Liver (tissue), 9 donors: ENCODE measurements around the gene CNTD1. TPM values are rescaled to one million over a fixed set of nuclear protein-coding genes. Genes with fewer than 3 reads are reported as not detected.
"Not testable (repeated sequence)": the region's sequence is repeated elsewhere in the genome, so short reads cannot be mapped to it uniquely, and the experiment has no call there.

Experiments
- DNase-seq: peaks from one replicate; pipeline ENCODE4 v3.0.0-alpha.2; 2017; ENCODE audit warnings: low spot score
- H3K27ac ChIP-seq, 2 donors: one replicate each; pipeline ENCODE4 v1.7.0; 2013; ENCODE audit warnings: inconsistent platforms in 2 of 2, low read length in 2 of 2, control low read depth in 1 of 2, low read depth in 1 of 2, mild to moderate bottlenecking in 1 of 2
- H3K27me3 ChIP-seq, 4 donors: one replicate each; pipeline versions ENCODE4 v1.6.1 to v1.7.0; 2013; ENCODE audit warnings: low read length in 3 of 4, inconsistent platforms in 1 of 4, mild to moderate bottlenecking in 1 of 4, moderate library complexity in 1 of 4; ENCODE audit not compliant: control insufficient read depth in 4 of 4, insufficient read depth in 4 of 4
- H3K36me3 ChIP-seq, 4 donors: one replicate each; pipeline versions ENCODE4 v1.6.1 to v1.7.0; 2013; ENCODE audit warnings: low read length in 3 of 4, mild to moderate bottlenecking in 3 of 4, low read depth in 1 of 4, moderate library complexity in 1 of 4; ENCODE audit not compliant: control insufficient read depth in 4 of 4, insufficient read depth in 3 of 4
- H3K4me1 ChIP-seq, 4 donors: one replicate each; pipeline versions ENCODE4 v1.6.1 to v1.7.0; 2013; ENCODE audit warnings: low read length in 3 of 4, mild to moderate bottlenecking in 3 of 4, moderate library complexity in 1 of 4; ENCODE audit not compliant: control insufficient read depth in 4 of 4, insufficient read depth in 4 of 4
- H3K4me3 ChIP-seq, 3 donors: one replicate each; pipeline versions ENCODE4 v1.6.1 to v1.7.0; 2013; ENCODE audit warnings: low read length in 3 of 3, control low read depth in 1 of 3, low read depth in 1 of 3, mild to moderate bottlenecking in 1 of 3
- H3K9ac ChIP-seq, 2 donors: one replicate each; pipeline ENCODE4 v1.7.0; 2013; ENCODE audit warnings: low read length in 2 of 2, mild to moderate bottlenecking in 2 of 2, moderate library complexity in 2 of 2, control low read depth in 1 of 2, low read depth in 1 of 2
- H3K9me3 ChIP-seq, 4 donors: one replicate each; pipeline versions ENCODE4 v1.6.1 to v1.7.0; 2013; ENCODE audit warnings: low read length in 3 of 4; ENCODE audit not compliant: control insufficient read depth in 4 of 4
- EGR1 ChIP-seq, 2 donors: IDR thresholded peaks; 2 replicates each; pipeline ENCODE4 v1.6.1; 2016 to 2018; ENCODE audit warnings: antibody characterized with exemption in 2 of 2, low read depth in 2 of 2
- FOXA1 ChIP-seq: IDR thresholded peaks from 2 replicates; pipeline ENCODE4 v1.6.1; 2016; ENCODE audit warnings: antibody characterized with exemption
- FOXA2 ChIP-seq: IDR thresholded peaks from 2 replicates; pipeline ENCODE4 v1.6.1; 2016; ENCODE audit warnings: antibody characterized with exemption
- HNF4A ChIP-seq, 2 donors: conservative IDR thresholded peaks; 2 replicates each; pipeline ENCODE4 v1.6.1; 2016; ENCODE audit warnings: antibody characterized with exemption in 2 of 2, mild to moderate bottlenecking in 2 of 2
- HNF4G ChIP-seq: IDR thresholded peaks from 2 replicates; pipeline ENCODE4 v1.6.1; 2016; ENCODE audit warnings: antibody characterized with exemption
- NR2F2 ChIP-seq: IDR thresholded peaks from 2 replicates; pipeline ENCODE4 v1.6.1; 2016; ENCODE audit warnings: antibody characterized with exemption
- RAD21 ChIP-seq, 2 donors: IDR thresholded peaks; 2 replicates each; pipeline ENCODE4 v1.6.1; 2016; ENCODE audit warnings: antibody characterized with exemption in 2 of 2, mild to moderate bottlenecking in 2 of 2
- RXRA ChIP-seq, 2 donors: IDR thresholded peaks; 2 replicates each; pipeline ENCODE4 v1.6.1; 2017 to 2018; ENCODE audit warnings: antibody characterized with exemption in 2 of 2, mild to moderate bottlenecking in 1 of 2
- SP1 ChIP-seq: IDR thresholded peaks from 2 replicates; pipeline ENCODE4 v1.6.1; 2018; ENCODE audit warnings: antibody characterized with exemption, mild to moderate bottlenecking
- YY1 ChIP-seq: IDR thresholded peaks from 2 replicates; pipeline ENCODE4 v1.6.1; 2016; ENCODE audit warnings: antibody characterized with exemption, mild to moderate bottlenecking
- WGBS: extraction: QIAGEN DNeasy Blood & Tissue Kit; methylation state at CpG from one replicate; pipeline ENCODE4 v1.1.7; 2013; 5-methylcytosine and 5-hydroxymethylcytosine counted together
- polyA plus RNA-seq, 2 donors: library from polyadenylated mRNA; stranded (reverse) in 1 of 2; unstranded in 1 of 2; fragments of 200-250 nt in 1 of 2; fragments of >200 nt in 1 of 2; fragmentation: Nextera tagmentation in 1 of 2; extraction: Ambion mirVana in 1 of 2; gene quantifications; one replicate each; pipeline versions ENCODE4 v1.2.1 to v1.2.3, GENCODE V29; 2013 to 2015
- total RNA-seq, 2 donors: library from RNA; depleted of rRNA; stranded (reverse); fragments of >200 nt; gene quantifications; one replicate each; pipeline ENCODE4 v1.2.3, GENCODE V29; 2014
- TF ChIP-seq, protein P1 (sequence below): IDR thresholded peaks from 2 replicates; pipeline ENCODE4 v1.6.1; 2016; ENCODE audit warnings: antibody characterized with exemption, mild to moderate bottlenecking
- donor health status: healthy.
- donor health status: healthy.
- donor health status: healthy.
- donor health status: healthy.
- donor health status: healthy.

CNTD1 gene
- total and polyA plus RNA-seq, 4 donors, result 0.28 to 0.93 (median 0.89) TPM; not detected in 1

DNA sequence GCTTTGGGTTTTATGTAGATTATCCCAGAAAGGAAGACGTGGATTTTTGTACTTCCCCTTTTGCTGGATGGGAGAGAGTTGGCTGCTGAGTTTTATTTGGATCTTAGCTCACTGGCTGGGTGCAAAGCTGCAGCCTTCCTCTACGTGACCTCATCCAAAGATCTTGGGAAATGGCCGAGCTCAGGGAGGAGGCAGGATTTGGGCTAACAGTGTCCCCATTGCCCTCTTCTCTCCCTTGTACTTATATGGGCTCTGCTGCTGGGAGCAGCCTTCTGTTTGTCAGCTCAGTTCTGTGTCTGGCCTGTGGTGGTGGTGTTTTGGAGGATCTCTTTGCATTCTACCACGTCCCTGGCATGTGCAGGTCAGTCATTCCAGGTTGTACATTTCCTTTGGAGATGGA is 54.3 kb downstream of the CNTD1 start (continued):
- TF ChIP-seq FOXA1 (no peak), HNF4G (no peak), SP1 (no peak)

- Histone ChIP-seq H3K27ac (no peak overlapping the region), H3K9ac (no peak overlapping the region), H3K36me3 (no peaks in the 10 kb centered on the region)
These were observed 54.9 kb downstream of the CNTD1 start for GRCh38 chr17:42853597-42853967.

GRCh38 chr17:42853968-42854790 is 55.5 kb downstream of the CNTD1 start:
- WGBS, result 84% methylated on average over 15 of the region's 15 CpGs
- H3K4me3 ChIP-seq, result no peak overlapping the region
- no peaks in the 10 kb centered on the region for H3K9me3 ChIP-seq
- H3K27ac ChIP-seq, result no peak overlapping the region
- DNase-seq, result no peak
- no peak for TF ChIP-seq FOXA1
- no peak for TF ChIP-seq RXRA (IDR thresholded peaks at IDR 0.05)
- peak; percentile 36 for TF ChIP-seq NR2F2
- no peak for TF ChIP-seq FOXA2
- H3K27me3 ChIP-seq, result no peaks in the 10 kb centered on the region
- no peak overlapping the region for H3K9ac ChIP-seq
- H3K4me1 ChIP-seq, result peaks cover 0 to 25% (median 21%) of the 10 kb centered on the region in 4 donors
- H3K36me3 ChIP-seq, result no peaks in the 10 kb centered on the region

More at GRCh38 chr17:42853597-42853967, 54.9 kb downstream of the CNTD1 start:
- Histone ChIP-seq H3K27me3 (no peaks in the 10 kb centered on the region), H3K4me1 (peaks cover 0 to 28% (median 25%) of the 10 kb centered on the region in 4 donors), H3K9me3 (no peaks in the 10 kb centered on the region), H3K4me3 (peak overlapping the region in 1 of 3 donors; percentile 1)
- TF ChIP-seq YY1, result no peak
- TF ChIP-seq, protein P1, sequence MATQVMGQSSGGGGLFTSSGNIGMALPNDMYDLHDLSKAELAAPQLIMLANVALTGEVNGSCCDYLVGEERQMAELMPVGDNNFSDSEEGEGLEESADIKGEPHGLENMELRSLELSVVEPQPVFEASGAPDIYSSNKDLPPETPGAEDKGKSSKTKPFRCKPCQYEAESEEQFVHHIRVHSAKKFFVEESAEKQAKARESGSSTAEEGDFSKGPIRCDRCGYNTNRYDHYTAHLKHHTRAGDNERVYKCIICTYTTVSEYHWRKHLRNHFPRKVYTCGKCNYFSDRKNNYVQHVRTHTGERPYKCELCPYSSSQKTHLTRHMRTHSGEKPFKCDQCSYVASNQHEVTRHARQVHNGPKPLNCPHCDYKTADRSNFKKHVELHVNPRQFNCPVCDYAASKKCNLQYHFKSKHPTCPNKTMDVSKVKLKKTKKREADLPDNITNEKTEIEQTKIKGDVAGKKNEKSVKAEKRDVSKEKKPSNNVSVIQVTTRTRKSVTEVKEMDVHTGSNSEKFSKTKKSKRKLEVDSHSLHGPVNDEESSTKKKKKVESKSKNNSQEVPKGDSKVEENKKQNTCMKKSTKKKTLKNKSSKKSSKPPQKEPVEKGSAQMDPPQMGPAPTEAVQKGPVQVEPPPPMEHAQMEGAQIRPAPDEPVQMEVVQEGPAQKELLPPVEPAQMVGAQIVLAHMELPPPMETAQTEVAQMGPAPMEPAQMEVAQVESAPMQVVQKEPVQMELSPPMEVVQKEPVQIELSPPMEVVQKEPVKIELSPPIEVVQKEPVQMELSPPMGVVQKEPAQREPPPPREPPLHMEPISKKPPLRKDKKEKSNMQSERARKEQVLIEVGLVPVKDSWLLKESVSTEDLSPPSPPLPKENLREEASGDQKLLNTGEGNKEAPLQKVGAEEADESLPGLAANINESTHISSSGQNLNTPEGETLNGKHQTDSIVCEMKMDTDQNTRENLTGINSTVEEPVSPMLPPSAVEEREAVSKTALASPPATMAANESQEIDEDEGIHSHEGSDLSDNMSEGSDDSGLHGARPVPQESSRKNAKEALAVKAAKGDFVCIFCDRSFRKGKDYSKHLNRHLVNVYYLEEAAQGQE, result no peak
- DNase-seq, result no peak
- 76% methylated on average over 5 of the region's 5 CpGs for WGBS

DNA sequence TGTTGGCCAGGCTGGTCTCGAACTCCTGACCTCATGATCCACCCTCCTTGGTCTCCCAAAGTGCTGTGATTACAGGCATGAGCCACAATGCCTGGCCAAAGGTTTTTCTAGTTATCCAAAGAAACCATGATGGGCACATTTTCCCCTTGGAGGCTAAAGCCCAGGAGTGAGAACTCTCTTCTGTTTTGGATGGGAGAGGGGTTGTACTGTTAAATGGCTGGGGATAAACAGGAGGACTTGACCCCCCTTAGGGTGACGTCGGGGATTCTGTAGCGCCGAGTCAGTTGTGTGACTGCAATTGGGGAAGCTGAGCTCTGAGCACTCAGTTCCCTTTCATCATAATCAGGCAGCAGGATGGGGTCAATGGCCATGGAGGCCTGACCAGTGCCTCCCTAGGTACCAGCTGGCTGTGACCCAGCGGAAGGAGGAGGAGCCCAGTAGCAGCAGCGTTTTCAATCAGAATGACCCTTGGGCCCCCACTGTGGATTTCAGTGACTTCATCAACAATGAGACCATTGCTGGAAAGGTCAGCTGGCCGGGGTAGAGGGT is 56.5 kb downstream of the CNTD1 start:
- no peak overlapping the region for H3K9ac ChIP-seq
- no peaks in the 10 kb centered on the region for H3K36me3 ChIP-seq
- peaks cover 0 to 16% (median 12%) of the 10 kb centered on the region in 4 donors for H3K4me1 ChIP-seq
- TF ChIP-seq, protein P1, result no peak
- TF ChIP-seq RXRA (IDR thresholded peaks at IDR 0.05) (peak; percentile 93 to 96), RAD21 (IDR thresholded peaks at IDR 0.05) (peak; percentile 10 to 57), SP1 (peak; percentile 54), EGR1 (IDR thresholded peaks at IDR 0.05; ENCODE audit: low read depth in 2 of 2) (no peak), NR2F2 (peak; percentile 32), HNF4A (conservative IDR thresholded peaks at IDR 0.05) (peak; percentile 60 to 66), YY1 (peak; percentile 29), HNF4G (no peak)
- DNase-seq, result peak; percentile 47
- peak overlapping the region in 1 of 2 donors; percentile 31 for H3K27ac ChIP-seq
- H3K9me3 ChIP-seq, result no peaks in the 10 kb centered on the region
- no peaks in the 10 kb centered on the region for H3K27me3 ChIP-seq
- WGBS, result 35% methylated on average over 8 of the region's 8 CpGs
- H3K4me3 ChIP-seq, result no peak overlapping the region

GRCh38 chr17:42856093-42856492 is 57.4 kb downstream of the CNTD1 start:
- H3K27ac ChIP-seq, H3K4me3 ChIP-seq, H3K27me3 ChIP-seq, H3K9ac ChIP-seq, H3K36me3 ChIP-seq, H3K9me3 ChIP-seq, DNase-seq: not testable (repeated sequence)
- 86% methylated on average over 7 of the region's 8 CpGs for WGBS
- H3K4me1 ChIP-seq, result peaks cover 0 to 14% (median 11%) of the 10 kb centered on the region in 4 donors
